Measurements from ENCODE around the gene YBX1. TPM values are rescaled to one million over a fixed set of nuclear protein-coding genes. Genes with fewer than 3 reads are reported as not detected.

Gene YBX1
- total RNA-seq, 2 experiments from 2014 or later, result 1,101 to 1,134 TPM

DNA sequence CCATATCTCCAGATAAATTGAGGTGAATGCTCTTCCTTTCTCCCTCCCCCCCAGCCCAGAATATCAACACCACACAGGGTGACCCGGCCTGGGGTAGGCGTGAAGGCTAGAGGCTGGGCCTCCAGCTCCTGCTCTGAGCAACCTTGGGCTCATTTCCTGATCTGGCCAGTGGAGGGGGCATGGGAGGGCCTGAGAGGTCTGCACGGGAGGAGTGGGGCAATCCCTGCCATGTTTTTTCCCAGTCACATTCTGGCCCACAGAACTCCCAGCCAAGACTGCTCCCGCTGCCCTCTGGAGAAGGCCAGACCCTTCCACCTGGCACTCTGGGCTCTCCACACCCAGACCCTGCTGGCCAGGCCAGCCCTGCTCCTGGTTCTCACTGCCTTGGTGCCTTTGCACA, 53.9 kb downstream of the YBX1 start:
- CTCF ChIA-PET, result interaction anchor here (0.6 to 1.9 kb wide), 2 partner anchors 10 to 11 kb away, joined by 3 to 5 read pairs; no protein-coding TSS in a partner anchor
- POLR2A ChIA-PET, result no interaction called here
- Mint-ChIP-seq H3K27ac (no peak overlapping the region), H3K36me3 (no peaks in the 10 kb centered on the region), H3K27me3 (no peaks in the 10 kb centered on the region), H3K9me3 (no peaks in the 10 kb centered on the region), H3K4me1 (ENCODE audit: low read depth) (peaks cover 5% of the 10 kb centered on the region), H3K4me3 (no peak overlapping the region)
- DNase-seq, result peak; percentile 17
- intact Hi-C loops (cut with micrococcal nuclease), result loop anchor here (10.0 kb wide), 2 partner anchors 391 to 591 kb away; no protein-coding TSS in a partner anchor

DNA sequence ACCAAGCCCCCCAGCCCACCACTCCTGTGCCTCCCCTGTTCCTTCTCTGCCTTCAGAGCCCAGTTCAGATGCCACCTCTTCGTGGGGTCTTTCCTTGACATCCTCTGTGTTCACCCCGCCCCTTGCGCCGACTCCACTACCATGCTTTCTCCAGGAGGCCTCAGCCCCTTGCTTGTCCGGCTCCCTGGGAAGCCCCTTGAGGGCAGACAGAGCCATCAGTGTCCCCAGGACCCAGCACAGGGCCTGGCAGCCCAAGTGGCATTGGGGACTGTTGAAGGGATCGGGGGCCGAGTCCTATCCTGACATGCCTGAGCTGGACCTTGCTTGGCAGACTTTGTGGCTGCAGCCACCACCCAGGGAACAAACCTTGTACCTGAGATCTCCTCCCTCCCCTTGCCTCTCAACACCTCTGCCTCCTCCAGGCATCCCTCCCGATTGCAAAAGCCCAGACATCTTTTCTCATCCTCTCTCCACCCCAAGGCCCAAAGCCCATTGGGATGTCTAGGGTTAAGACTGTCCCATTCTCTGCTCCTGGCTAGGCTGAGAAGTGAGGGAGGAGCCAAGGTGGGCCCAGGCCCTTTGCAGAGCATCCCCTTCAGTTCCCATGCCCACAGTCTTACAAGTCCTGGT, 54.5 kb downstream of the YBX1 start:
- Mint-ChIP-seq H3K4me3 (no peak overlapping the region), H3K9me3 (no peaks in the 10 kb centered on the region), H3K4me1 (ENCODE audit: low read depth) (peaks cover 5% of the 10 kb centered on the region), H3K27me3 (no peaks in the 10 kb centered on the region), H3K27ac (no peak overlapping the region), H3K36me3 (no peaks in the 10 kb centered on the region)
- intact Hi-C loops (cut with micrococcal nuclease), result loop anchor here (10.0 kb wide), 2 partner anchors 392 to 592 kb away; no protein-coding TSS in a partner anchor
- ChIA-PET POLR2A (no interaction called here), CTCF (interaction anchor here (1.2 to 1.9 kb wide), 2 partner anchors 10 to 159 kb away, joined by 3 to 5 read pairs; no protein-coding TSS in a partner anchor)
- DNase-seq, result no peak

DNA sequence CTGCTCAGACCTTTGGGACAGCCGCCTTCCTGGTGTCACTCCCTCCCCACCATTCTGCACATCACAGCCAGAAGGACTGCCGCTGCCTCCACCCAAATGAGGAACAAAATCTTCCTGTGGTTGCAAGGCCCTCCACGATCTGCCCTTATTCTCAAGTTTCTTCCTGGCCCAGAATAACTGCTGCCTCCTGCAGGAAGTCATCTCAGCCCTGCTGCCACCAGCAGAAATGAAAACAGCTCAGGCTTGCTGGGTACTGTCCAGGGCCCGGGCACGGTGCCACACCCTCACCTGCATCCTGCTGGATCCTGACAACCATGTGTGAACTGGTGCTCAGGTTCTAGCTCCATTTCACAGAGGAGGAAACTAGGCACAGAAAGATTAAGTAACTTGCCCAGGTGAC, 55.0 kb downstream of the YBX1 start:
- Mint-ChIP-seq H3K9me3 (no peaks in the 10 kb centered on the region), H3K27ac (no peak overlapping the region), H3K4me1 (ENCODE audit: low read depth) (peaks cover 5% of the 10 kb centered on the region), H3K27me3 (no peaks in the 10 kb centered on the region), H3K36me3 (no peaks in the 10 kb centered on the region), H3K4me3 (no peak overlapping the region)
- no peak for DNase-seq
- intact Hi-C loops (cut with micrococcal nuclease), result loop anchor here (10.0 kb wide), 2 partner anchors 392 to 592 kb away; no protein-coding TSS in a partner anchor
- CTCF ChIA-PET, result interaction anchor here (1.2 to 1.9 kb wide), 2 partner anchors 9 to 159 kb away, joined by 3 to 5 read pairs; no protein-coding TSS in a partner anchor
- POLR2A ChIA-PET, result no interaction called here

DNA sequence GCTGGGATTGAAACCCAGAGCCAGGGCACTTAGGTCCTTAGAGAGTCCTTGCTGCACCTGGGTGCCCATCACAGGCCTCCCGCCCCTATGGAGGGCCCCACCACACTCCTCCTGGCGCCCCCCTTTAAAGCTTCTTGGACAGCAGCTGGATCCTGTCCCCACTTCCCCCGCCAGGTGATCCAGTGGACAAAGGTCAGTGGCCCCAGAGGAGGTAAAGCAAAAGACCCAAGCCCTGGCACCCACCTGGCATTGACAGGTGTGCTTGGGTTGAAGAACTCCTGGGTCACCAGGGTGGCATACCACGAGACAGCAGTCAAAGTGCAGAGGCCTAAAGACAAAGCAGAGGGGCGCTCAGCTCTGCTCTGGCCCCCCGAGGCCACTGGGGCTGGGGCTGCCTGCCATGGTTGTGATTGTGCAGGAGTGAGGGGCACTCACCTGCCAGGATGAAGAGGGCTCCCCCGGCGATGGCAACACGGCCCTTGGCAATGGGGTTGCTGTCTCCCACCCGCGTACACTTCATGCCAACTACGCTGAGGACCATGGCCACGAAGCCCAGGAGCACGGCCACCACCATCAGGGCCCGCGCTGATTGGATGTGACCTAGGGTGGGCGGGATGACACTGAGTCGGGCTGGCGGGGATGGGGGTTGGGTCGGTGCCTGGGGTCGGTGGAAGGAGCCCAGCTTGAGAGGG, 55.9 kb downstream of the YBX1 start:
- no peaks in the 10 kb centered on the region for H3K9me3 Mint-ChIP-seq
- H3K4me1 Mint-ChIP-seq (ENCODE audit: low read depth), result peaks cover 5% of the 10 kb centered on the region
- DNase-seq, result no peak
- POLR2A ChIA-PET, result no interaction called here
- H3K27ac Mint-ChIP-seq, result no peak overlapping the region
- H3K4me3 Mint-ChIP-seq, result no peak overlapping the region
- no peaks in the 10 kb centered on the region for H3K36me3 Mint-ChIP-seq
- intact Hi-C loops (cut with micrococcal nuclease), result loop anchor here (10.0 kb wide), 2 partner anchors 393 to 593 kb away; no protein-coding TSS in a partner anchor
- H3K27me3 Mint-ChIP-seq, result no peaks in the 10 kb centered on the region
- CTCF ChIA-PET, result interaction anchor here (1.2 to 1.9 kb wide), 2 partner anchors 8 to 160 kb away, joined by 3 to 5 read pairs; no protein-coding TSS in a partner anchor

DNA sequence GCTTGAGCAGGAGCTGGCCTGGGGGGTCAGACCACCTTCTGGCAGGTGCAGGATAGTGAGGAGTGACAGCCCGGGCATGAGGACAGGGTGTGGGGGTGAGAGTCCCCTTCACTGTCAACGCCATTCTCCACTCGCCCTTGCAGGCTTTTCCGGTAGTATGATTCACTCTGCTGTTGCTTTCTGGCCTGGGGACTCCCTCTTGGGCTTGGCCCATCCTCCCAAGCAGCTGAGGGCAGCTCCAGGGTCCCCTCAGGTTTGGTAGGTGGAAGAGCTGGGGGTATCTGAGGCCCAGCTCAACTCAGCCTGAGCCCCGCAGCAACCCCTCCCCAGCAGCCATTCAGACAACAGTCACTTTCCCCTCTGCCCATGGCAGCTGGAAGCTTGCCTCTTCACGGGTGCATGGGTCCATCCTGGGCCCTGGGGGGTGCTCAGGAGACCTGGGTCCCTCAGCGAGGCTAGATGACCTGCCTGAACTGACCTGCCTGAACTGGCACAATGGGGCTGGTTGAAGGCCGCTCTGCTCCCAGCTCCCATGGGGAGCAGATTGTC, 56.5 kb downstream of the YBX1 start:
- no peak for DNase-seq
- Mint-ChIP-seq H3K4me1 (ENCODE audit: low read depth) (peaks cover 5% of the 10 kb centered on the region), H3K9me3 (no peaks in the 10 kb centered on the region), H3K4me3 (no peak overlapping the region), H3K27me3 (no peaks in the 10 kb centered on the region), H3K36me3 (no peaks in the 10 kb centered on the region), H3K27ac (no peak overlapping the region)
- intact Hi-C loops (cut with micrococcal nuclease), result loop anchor here (10.0 kb wide), 2 partner anchors 394 to 594 kb away; no protein-coding TSS in a partner anchor
- CTCF ChIA-PET, result no interaction called here
- POLR2A ChIA-PET, result no interaction called here

DNA sequence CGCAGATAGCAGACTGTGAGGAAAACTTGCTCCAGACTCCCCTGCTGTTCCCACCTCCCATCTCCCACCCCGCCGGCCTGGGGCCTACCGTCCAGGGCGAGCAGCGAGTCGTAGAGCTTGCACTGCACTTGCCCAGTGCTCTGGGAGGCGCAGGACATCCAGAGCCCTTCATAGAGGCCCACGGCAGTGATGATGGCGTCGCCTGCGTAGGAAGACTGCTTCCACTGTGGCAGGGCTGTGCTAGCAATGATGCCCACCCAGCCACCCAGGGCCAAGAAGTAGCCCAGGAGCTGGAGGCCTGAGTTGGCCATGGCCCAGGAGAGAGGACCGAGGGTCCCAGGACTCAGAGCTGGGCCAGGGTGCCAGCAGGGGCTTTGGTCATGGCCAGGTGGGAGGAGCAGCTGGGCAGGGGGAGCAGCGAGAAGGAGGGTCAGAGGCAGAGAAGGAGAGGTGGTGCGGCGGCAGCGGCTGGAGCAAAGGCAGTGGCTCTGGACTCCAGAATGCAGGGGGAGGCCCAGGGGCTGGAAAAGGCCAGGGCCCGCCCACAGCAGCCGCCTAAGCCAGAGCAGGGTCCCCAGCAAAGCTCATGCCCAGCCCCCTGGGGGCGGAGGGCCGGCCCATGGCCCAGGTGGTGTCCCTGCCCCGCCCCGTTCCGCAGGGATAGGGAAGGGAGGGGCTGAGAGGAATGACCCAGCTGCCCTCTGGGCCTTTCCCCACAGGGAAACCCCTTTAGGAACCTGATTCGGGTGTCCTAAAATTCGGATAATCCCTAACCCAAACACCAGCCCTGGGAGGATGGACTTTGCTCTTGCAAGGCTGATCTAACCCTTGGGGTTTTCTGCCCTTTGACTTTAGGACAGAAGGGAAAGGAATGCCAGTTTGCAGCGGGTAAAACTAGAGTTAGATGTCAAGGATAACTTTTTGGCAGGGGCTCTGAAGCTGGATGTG, 57.8 kb downstream of the YBX1 start, which contains the start of gene CLDN19:
TSS of gene CLDN19 (minus strand) at position 484 of the 948 bp plus-strand sequence. CDS start at position 311, 173 bp downstream.
- ChIA-PET POLR2A (no interaction called here), CTCF (interaction anchor here (0.6 kb wide), 1 partner anchor 9 kb away, joined by 3 read pairs; no protein-coding TSS in a partner anchor)
- Mint-ChIP-seq H3K9me3 (no peaks in the 10 kb centered on the region), H3K27ac (no peak within 1 kb of the TSS), H3K36me3 (no peaks in the 10 kb centered on the region), H3K4me3 (no peak within 1 kb of the TSS), H3K27me3 (no peaks in the 10 kb centered on the region), H3K4me1 (ENCODE audit: low read depth) (peaks cover 5% of the 10 kb centered on the region)
- intact Hi-C loops (cut with micrococcal nuclease), result loop anchor here (10.0 kb wide), 2 partner anchors 395 to 595 kb away; no protein-coding TSS in a partner anchor
- DNase-seq, result no peak

DNA sequence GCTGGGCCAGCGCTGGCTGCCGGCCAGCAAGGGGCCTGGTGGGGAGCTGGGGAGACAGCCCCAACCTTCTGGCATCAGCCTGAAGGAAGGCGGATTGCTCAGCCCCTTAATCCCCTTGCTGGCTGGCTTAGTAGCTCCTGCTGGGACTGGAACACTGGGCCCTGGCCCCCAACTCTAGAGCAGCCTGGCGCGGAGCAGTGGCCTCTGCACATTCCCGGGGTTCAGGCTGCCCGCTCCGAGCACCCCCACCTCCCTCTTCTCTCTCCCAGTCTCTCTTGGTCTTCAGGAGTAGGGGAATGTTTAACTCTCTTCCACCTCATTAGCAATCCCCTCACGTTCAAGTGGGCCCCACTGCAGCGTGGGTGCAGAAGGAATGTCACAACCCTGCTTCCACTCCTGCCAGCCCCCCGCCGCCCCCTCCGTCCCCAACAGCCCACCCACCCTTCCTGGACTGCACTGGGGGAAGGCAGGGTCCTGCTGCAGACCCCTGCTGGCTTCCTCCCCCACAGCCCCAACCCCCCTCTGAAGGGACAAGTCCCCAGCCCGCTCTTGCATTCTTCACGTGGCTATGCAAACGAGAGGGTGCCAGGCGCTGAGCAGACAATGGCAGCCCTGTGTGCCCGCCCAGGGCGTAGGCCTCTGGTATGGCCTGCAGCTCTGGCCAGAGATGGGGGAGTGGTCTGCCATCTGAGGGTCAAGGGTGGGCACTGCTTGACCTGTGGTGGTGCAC, 58.8 kb downstream of the YBX1 start:
- ChIA-PET CTCF (interaction anchor here (0.6 kb wide), 1 partner anchor 8 kb away, joined by 3 read pairs; no protein-coding TSS in a partner anchor), POLR2A (no interaction called here)
- peaks cover 5% of the 10 kb centered on the region for H3K4me1 Mint-ChIP-seq (ENCODE audit: low read depth)
- H3K4me3 Mint-ChIP-seq, result no peak overlapping the region
- intact Hi-C loops (cut with micrococcal nuclease), result no loop called here
- no peaks in the 10 kb centered on the region for H3K27me3 Mint-ChIP-seq
- no peaks in the 10 kb centered on the region for H3K36me3 Mint-ChIP-seq
- H3K9me3 Mint-ChIP-seq, result no peaks in the 10 kb centered on the region
- no peak for DNase-seq
- H3K27ac Mint-ChIP-seq, result no peak overlapping the region

DNA sequence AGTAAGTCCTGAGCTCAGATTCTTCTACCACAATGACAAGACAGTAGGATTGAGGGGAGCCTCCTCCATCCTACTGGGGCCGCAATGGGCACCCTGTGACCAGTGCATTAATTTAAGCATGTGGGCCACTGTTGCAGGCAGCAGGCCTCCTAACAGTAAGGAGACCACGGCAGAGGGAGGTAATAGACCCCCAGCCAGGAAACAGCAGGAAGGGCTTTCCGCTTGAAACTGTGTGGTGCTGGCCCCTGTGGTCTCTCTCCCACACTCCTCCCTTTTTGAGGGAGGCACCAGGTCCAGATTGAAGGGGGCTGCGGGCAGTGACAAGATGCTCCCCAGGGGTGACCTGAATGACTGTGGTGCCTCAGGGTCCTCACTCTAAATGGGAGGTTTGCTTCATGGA, 59.5 kb downstream of the YBX1 start:
- no peak for DNase-seq
- ChIA-PET CTCF (no interaction called here), POLR2A (no interaction called here)
- H3K27ac Mint-ChIP-seq, result no peak overlapping the region
- no peak overlapping the region for H3K4me3 Mint-ChIP-seq
- H3K9me3 Mint-ChIP-seq, result no peaks in the 10 kb centered on the region
- H3K27me3 Mint-ChIP-seq, result no peaks in the 10 kb centered on the region
- H3K36me3 Mint-ChIP-seq, result peaks cover 2% of the 10 kb centered on the region
- intact Hi-C loops (cut with micrococcal nuclease), result no loop called here
- H3K4me1 Mint-ChIP-seq (ENCODE audit: low read depth), result peaks cover 5% of the 10 kb centered on the region

DNA sequence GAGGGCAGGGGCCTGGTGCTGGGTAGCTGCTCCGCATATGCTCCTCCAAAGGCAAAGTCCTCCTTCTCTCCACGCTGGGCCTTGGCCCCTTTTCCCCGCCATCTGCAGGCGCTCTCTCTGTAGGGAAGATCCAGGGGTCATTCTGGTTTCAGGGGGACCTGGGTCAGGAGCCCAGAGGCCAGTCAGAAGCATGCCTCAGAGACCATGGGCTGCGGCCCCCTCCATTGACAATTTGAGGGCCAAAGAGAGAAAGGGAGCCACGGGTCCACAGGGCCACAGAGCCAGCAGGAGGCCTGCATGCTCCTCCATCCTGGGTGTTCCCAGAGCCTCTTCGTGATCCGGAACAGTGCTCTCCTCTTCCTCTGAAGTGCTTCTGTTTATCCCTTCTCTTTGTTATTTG, 59.9 kb downstream of the YBX1 start:
- Mint-ChIP-seq H3K4me1 (ENCODE audit: low read depth) (peaks cover 2% of the 10 kb centered on the region), H3K9me3 (no peaks in the 10 kb centered on the region), H3K36me3 (peaks cover 5% of the 10 kb centered on the region), H3K27me3 (no peaks in the 10 kb centered on the region), H3K27ac (no peak overlapping the region), H3K4me3 (no peak overlapping the region)
- DNase-seq, result no peak
- intact Hi-C loops (cut with micrococcal nuclease), result no loop called here
- CTCF ChIA-PET, result no interaction called here
- POLR2A ChIA-PET, result no interaction called here

DNA sequence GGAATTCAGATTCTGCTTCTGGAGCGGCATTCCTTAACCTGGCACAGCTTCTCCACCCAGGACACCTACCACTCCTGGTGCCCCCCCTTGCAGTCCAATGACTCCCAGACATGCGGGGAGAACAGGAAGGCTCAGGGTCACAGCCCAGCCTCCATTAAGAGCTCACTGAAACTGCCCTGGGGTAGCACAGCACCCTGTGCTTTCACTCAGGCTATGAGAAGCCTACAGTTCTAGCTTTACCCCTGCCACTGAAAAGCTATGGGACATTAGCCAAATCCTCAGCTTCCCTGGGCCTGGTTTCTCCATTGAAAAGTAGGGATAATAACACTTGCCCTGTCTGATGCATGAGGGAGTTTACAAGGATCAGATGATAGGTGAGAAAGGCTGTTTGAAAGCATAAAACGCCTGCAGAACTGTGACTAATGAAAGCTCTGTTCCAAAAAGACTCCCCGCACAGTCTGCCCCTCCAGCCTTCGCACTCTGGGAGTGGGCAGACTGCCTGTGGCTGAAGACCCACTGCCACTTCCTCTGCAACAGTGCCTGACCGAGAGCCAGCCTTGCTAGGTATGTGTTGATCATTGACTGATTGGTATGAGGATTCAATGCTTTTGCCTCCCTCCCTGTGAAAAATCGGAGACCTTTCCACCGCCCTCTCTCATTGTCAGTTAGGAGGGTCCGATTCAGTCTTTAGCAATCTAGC, 60.5 kb downstream of the YBX1 start:
- peaks cover 5% of the 10 kb centered on the region for H3K36me3 Mint-ChIP-seq
- ChIA-PET CTCF (interaction anchor here (0.8 to 1.6 kb wide), 2 partner anchors 34 to 331 kb away, joined by 3 to 4 read pairs; no protein-coding TSS in a partner anchor), POLR2A (no interaction called here)
- no peak overlapping the region for H3K4me3 Mint-ChIP-seq
- H3K9me3 Mint-ChIP-seq, result no peaks in the 10 kb centered on the region
- H3K27ac Mint-ChIP-seq, result no peak overlapping the region
- intact Hi-C loops (cut with micrococcal nuclease), result no loop called here
- no peaks in the 10 kb centered on the region for H3K4me1 Mint-ChIP-seq (ENCODE audit: low read depth)
- no peak for DNase-seq
- H3K27me3 Mint-ChIP-seq, result no peaks in the 10 kb centered on the region
